ENCODE measurements around the gene CRELD1. TPM values are rescaled to one million over a fixed set of nuclear protein-coding genes. Genes with fewer than 3 reads are reported as not detected.

Gene CRELD1
- total and polyA plus RNA-seq, 2 of the 13 experiments (the other 11 are each of a cell fraction or from before 2014, with no cell fraction given): 27.1 to 61.9 TPM

DNA sequence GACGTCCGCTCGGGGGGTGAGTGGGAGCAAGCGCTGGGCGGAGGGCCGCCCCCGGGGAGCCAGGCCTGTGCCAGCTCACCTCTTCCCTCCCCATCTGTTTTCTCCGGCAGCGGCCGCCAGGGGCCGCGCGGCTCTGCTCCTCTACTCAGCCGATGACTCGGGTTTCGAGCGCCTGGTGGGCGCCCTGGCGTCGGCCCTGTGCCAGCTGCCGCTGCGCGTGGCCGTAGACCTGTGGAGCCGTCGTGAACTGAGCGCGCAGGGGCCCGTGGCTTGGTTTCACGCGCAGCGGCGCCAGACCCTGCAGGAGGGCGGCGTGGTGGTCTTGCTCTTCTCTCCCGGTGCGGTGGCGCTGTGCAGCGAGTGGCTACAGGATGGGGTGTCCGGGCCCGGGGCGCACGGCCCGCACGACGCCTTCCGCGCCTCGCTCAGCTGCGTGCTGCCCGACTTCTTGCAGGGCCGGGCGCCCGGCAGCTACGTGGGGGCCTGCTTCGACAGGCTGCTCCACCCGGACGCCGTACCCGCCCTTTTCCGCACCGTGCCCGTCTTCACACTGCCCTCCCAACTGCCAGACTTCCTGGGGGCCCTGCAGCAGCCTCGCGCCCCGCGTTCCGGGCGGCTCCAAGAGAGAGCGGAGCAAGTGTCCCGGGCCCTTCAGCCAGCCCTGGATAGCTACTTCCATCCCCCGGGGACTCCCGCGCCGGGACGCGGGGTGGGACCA is 632 bp upstream of the CRELD1 start (continued):
- TF ChIP-seq, protein P1, sequence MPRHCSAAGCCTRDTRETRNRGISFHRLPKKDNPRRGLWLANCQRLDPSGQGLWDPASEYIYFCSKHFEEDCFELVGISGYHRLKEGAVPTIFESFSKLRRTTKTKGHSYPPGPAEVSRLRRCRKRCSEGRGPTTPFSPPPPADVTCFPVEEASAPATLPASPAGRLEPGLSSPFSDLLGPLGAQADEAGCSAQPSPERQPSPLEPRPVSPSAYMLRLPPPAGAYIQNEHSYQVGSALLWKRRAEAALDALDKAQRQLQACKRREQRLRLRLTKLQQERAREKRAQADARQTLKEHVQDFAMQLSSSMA (CRISPR knock-in tag; IDR thresholded peaks at IDR 0.05): 0 out of 2 replicates have a peak, but pooled peaks have one; percentile 27
- no peak; the same call in 1 of the 2 replicates for TF ChIP-seq REPIN1 (CRISPR knock-in tag; IDR thresholded peaks at IDR 0.05; ENCODE audit: borderline replicate concordance, low read depth)
- TF ChIP-seq, protein P2, sequence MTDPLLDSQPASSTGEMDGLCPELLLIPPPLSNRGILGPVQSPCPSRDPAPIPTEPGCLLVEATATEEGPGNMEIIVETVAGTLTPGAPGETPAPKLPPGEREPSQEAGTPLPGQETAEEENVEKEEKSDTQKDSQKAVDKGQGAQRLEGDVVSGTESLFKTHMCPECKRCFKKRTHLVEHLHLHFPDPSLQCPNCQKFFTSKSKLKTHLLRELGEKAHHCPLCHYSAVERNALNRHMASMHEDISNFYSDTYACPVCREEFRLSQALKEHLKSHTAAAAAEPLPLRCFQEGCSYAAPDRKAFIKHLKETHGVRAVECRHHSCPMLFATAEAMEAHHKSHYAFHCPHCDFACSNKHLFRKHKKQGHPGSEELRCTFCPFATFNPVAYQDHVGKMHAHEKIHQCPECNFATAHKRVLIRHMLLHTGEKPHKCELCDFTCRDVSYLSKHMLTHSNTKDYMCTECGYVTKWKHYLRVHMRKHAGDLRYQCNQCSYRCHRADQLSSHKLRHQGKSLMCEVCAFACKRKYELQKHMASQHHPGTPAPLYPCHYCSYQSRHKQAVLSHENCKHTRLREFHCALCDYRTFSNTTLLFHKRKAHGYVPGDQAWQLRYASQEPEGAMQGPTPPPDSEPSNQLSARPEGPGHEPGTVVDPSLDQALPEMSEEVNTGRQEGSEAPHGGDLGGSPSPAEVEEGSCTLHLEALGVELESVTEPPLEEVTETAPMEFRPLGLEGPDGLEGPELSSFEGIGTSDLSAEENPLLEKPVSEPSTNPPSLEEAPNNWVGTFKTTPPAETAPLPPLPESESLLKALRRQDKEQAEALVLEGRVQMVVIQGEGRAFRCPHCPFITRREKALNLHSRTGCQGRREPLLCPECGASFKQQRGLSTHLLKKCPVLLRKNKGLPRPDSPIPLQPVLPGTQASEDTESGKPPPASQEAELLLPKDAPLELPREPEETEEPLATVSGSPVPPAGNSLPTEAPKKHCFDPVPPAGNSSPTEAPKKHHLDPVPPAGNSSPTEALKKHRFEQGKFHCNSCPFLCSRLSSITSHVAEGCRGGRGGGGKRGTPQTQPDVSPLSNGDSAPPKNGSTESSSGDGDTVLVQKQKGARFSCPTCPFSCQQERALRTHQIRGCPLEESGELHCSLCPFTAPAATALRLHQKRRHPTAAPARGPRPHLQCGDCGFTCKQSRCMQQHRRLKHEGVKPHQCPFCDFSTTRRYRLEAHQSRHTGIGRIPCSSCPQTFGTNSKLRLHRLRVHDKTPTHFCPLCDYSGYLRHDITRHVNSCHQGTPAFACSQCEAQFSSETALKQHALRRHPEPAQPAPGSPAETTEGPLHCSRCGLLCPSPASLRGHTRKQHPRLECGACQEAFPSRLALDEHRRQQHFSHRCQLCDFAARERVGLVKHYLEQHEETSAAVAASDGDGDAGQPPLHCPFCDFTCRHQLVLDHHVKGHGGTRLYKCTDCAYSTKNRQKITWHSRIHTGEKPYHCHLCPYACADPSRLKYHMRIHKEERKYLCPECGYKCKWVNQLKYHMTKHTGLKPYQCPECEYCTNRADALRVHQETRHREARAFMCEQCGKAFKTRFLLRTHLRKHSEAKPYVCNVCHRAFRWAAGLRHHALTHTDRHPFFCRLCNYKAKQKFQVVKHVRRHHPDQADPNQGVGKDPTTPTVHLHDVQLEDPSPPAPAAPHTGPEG (CRISPR knock-in tag; IDR thresholded peaks at IDR 0.05): no peak
- peak; percentile 86 for TF ChIP-seq ZBTB7A (CRISPR knock-in tag; IDR thresholded peaks at IDR 0.05)
- TF ChIP-seq, protein P3, sequence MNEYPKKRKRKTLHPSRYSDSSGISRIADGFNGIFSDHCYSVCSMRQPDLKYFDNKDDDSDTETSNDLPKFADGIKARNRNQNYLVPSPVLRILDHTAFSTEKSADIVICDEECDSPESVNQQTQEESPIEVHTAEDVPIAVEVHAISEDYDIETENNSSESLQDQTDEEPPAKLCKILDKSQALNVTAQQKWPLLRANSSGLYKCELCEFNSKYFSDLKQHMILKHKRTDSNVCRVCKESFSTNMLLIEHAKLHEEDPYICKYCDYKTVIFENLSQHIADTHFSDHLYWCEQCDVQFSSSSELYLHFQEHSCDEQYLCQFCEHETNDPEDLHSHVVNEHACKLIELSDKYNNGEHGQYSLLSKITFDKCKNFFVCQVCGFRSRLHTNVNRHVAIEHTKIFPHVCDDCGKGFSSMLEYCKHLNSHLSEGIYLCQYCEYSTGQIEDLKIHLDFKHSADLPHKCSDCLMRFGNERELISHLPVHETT (CRISPR knock-in tag; conservative IDR thresholded peaks at IDR 0.05): no peak
- no peak; the same call in 1 of the 2 replicates for TF ChIP-seq SATB2 (CRISPR knock-in tag; IDR thresholded peaks at IDR 0.05)
- TF ChIP-seq SETDB1 (CRISPR knock-in tag; IDR thresholded peaks at IDR 0.05; ENCODE audit: borderline replicate concordance): no peak
- no peak for TF ChIP-seq ATF1 (CRISPR knock-in tag; IDR thresholded peaks at IDR 0.05)
- TF ChIP-seq, protein P4, sequence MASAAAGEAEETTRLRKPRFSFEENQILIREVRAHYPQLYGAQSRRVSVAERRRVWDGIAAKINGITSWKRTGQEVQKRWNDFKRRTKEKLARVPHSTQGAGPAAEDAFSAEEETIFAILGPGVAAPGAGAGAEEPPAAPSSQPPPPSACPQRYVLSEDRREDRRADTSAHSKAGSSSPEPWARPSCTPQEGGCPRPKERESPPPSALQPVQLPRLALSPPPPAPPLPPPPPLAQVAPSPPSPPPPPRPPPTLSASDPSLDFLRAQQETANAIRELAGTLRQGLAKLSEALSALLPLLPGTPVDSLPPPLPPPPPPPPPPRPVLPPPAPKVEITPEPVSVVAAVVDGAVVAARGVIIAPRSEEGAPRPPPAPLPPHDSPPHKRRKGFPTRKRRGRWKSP (CRISPR knock-in tag; IDR thresholded peaks at IDR 0.05): no peak; the same call in none of the 2 replicates
- no peak for TF ChIP-seq ZNF296 (CRISPR knock-in tag; conservative IDR thresholded peaks at IDR 0.05)
- TF ChIP-seq, protein P5, sequence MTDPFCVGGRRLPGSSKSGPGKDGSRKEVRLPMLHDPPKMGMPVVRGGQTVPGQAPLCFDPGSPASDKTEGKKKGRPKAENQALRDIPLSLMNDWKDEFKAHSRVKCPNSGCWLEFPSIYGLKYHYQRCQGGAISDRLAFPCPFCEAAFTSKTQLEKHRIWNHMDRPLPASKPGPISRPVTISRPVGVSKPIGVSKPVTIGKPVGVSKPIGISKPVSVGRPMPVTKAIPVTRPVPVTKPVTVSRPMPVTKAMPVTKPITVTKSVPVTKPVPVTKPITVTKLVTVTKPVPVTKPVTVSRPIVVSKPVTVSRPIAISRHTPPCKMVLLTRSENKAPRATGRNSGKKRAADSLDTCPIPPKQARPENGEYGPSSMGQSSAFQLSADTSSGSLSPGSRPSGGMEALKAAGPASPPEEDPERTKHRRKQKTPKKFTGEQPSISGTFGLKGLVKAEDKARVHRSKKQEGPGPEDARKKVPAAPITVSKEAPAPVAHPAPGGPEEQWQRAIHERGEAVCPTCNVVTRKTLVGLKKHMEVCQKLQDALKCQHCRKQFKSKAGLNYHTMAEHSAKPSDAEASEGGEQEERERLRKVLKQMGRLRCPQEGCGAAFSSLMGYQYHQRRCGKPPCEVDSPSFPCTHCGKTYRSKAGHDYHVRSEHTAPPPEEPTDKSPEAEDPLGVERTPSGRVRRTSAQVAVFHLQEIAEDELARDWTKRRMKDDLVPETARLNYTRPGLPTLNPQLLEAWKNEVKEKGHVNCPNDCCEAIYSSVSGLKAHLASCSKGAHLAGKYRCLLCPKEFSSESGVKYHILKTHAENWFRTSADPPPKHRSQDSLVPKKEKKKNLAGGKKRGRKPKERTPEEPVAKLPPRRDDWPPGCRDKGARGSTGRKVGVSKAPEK (CRISPR knock-in tag; IDR thresholded peaks at IDR 0.05; ENCODE audit: borderline replicate concordance): no peak
- TF ChIP-seq, protein P6, sequence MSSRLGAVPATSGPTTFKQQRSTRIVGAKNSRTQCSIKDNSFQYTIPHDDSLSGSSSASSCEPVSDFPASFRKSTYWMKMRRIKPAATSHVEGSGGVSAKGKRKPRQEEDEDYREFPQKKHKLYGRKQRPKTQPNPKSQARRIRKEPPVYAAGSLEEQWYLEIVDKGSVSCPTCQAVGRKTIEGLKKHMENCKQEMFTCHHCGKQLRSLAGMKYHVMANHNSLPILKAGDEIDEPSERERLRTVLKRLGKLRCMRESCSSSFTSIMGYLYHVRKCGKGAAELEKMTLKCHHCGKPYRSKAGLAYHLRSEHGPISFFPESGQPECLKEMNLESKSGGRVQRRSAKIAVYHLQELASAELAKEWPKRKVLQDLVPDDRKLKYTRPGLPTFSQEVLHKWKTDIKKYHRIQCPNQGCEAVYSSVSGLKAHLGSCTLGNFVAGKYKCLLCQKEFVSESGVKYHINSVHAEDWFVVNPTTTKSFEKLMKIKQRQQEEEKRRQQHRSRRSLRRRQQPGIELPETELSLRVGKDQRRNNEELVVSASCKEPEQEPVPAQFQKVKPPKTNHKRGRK (CRISPR knock-in tag; IDR thresholded peaks at IDR 0.05): no peak
- TF ChIP-seq ZBTB3 (CRISPR knock-in tag; IDR thresholded peaks at IDR 0.05; ENCODE audit: borderline replicate concordance, low read depth): no peak
- TF ChIP-seq TBX2 (CRISPR knock-in tag; IDR thresholded peaks at IDR 0.05; ENCODE audit: borderline replicate concordance): peak; percentile 49; the same call in 1 of the 2 replicates
